LNCaP clone FGC (cell line): ENCODE results near the gene MAPRE2.

Source experiments
- DNase-seq: peaks from one replicate; pipeline ENCODE4 v3.0.0-alpha.2; 2011; ENCODE audit warnings: low read depth
- H3K4me3 ChIP-seq: 2 replicates; pipeline ENCODE4 v1.5.1; 2011; ENCODE audit warnings: mild to moderate bottlenecking, low read depth, low read length, control low read depth
- CTCF ChIP-seq: IDR thresholded peaks from 2 replicates; pipeline ENCODE4 v1.5.1; 2012; ENCODE audit warnings: mild to moderate bottlenecking; ENCODE audit not compliant: control insufficient read depth, insufficient read depth; ENCODE audit errors: extremely low read depth

Gene MAPRE2

DNA sequence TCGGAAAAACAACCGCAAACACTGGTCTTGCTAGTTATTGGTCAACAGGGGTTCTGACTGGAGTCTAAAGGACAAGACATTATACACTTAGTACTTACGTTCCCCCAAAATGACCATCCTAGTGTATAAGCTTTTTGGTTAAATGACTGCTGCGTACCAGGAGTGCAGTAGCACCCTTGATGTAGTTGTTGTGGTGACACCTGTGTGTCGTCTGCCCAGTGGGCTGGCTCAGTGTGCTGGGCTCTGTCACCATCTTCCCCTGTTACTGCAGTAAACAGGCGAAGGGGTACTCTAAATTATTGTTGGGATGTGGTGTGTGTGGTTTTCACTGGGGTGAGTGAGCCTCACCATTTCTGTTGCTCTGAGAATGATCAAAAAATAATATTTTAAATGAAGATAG, 76.2 kb downstream of the MAPRE2 start:
- H3K4me3 ChIP-seq = no peak overlapping the region
- no peak for TF ChIP-seq CTCF
- no peak for DNase-seq

DNA sequence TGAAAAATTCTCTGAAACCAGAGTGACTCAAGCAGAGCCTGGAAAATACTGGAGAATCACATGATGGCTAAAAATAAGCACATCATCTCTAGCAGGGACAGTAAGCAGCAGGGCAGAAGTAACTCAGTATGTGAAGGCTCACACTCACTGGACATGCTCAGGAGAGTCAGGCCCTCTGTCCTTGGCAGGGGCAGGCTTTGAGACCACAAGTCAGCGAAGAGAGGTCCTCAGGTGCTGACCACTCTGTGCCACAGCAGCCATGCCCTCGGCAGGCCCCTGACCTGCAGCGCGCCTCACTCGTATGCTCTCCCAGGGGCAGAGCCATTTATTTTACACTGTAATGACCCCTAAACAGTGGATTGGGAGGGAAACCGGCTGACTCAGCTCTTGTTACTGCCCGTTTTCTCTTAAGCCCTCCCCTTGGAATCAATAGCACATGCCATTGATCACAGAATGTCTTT, 76.8 kb downstream of the MAPRE2 start:
- TF ChIP-seq CTCF = no peak
- H3K4me3 ChIP-seq = no peak overlapping the region
- DNase-seq = no peak

DNA sequence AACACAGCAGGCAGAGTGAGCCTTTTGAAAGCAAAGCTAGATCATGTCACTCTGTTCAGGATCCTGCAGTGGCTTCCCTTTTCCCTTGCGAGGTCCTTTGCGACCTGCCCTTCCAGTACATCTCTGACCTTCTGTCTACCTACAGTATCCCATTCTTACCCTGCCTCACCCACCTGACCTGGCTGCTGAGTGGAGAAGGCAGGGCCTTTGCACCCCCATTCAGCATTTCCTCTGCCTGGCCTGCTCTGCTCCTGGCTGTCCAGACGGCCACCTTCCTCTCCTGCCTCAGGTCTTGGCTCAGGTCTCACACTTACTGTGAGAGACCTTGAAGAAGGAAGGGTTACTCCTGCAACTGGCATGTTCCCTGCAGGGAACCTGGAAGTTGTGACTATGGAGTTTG, 77.4 kb downstream of the MAPRE2 start:
- no peak for DNase-seq
- no peak overlapping the region for H3K4me3 ChIP-seq
- no peak for TF ChIP-seq CTCF

DNA sequence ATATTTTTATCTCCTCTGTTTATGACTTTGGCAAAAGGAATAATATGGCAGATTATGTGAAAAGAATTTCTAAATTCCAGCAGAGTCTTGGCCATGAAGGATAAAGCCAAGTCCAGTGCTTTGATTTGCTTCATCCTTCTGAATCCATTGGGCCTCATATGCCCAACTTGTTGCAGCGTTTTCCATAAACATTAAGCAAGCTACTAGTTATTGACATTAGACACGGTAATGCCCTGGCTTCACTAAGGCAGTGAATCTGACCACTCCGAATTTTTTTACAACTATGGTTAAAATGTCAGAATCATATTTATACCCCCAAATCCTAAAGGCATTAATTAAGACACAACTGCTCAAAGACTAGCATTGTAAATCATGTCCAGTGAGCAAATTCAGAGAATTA, 79.8 kb downstream of the MAPRE2 start:
- H3K4me3 ChIP-seq = no peak overlapping the region
- DNase-seq = no peak
- no peak for TF ChIP-seq CTCF

DNA sequence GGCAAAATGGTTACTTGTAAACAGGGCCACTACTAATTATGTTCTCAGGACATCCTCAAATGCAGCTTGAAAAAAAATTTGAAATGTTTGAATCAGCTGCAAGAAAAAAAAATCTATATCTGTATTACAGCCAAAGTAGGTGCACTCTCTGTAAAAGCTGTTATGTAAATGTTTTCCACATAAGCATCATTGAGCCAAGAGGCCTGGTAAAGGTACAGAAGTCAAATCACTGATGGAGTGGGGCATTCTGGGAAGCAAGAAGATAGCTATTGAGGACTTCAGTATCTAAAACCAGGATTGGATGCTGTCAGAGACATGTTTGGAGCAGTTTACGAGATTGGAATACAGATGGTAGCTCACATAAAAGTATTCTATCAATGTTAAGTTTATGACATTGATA, 80.3 kb downstream of the MAPRE2 start:
- H3K4me3 ChIP-seq = no peak overlapping the region
- no peak for TF ChIP-seq CTCF
- DNase-seq = no peak

DNA sequence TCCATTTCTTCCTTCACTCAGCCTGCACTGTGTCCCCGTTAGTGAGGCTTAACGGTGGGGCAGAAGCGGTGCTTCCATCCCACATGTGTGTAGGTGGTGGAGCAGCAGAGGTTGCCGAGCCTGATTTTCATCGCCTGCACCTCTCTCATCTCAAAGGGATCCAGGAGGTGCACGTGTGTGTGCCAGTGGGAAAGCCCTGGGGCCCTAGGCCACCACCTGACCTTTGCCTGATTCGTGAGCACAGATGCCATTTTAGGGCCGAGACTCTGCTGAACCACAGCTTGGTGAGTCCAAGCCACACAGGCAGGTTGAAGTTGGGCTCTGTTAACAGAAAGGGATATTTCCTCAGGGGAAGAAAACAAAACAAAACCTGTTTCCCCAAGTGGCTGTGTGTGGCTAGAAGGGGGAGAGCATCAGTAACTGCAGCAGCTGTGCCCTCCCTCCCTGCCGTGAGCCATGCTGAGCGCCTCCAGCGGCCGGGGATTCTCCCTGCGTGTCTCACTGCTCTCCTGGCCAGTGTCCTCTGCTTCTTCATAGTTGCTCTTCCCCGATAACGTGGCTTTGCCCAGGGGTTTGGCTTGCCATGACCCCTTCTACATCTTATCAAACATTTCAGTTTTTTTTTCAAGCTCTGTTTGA, 81.5 kb downstream of the MAPRE2 start:
- no peak overlapping the region for H3K4me3 ChIP-seq
- DNase-seq = no peak
- TF ChIP-seq CTCF = no peak

DNA sequence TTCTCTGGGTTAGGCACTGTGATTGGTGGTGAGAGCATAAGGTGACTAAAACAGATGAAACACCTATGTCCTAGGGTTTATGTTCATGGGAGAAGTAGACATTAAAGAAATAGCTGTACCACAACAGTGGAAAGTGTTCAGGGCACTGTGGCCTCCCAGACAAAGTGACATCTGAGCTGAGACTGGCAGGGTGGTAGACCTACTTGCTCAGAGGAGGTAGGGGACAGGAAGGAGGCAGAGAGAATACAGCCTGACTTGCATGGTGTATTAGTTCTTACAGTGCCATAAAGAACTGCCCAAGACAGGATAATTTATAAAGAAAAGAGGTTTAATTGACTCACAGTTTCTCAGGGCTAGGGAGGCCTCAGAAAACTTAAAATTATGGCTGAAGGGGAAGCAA, 82.6 kb downstream of the MAPRE2 start:
- no peak overlapping the region for H3K4me3 ChIP-seq
- TF ChIP-seq CTCF = no peak
- DNase-seq = no peak
